HG03025 (cell line): ENCODE data around the gene MOXD1.
"Not testable (repeated sequence)": the region's sequence is repeated elsewhere in the genome, so short reads cannot be mapped to it uniquely, and the experiment has no call there.

Experiments
- ATAC-seq: cut with Tn5 transposase; IDR thresholded peaks from one replicate; pipeline ENCODE4 v1.9.1; 2021; ENCODE audit warnings: mild to moderate bottlenecking, moderate library complexity; ENCODE audit not compliant: unreplicated experiment, low FRiP score

Gene MOXD1

GRCh38 chr6:132357120-132357519 is 44.2 kb downstream of the MOXD1 start:
- no peak for ATAC-seq

- peak; percentile 69 for ATAC-seq
Measured at GRCh38 chr6:132354517-132355167, 46.6 kb downstream of the MOXD1 start.

GRCh38 chr6:132351986-132352385 is 49.3 kb downstream of the MOXD1 start:
- not testable (repeated sequence) for ATAC-seq

GRCh38 chr6:132348231-132348630 is 53.0 kb downstream of the MOXD1 start:
- no peak for ATAC-seq

- ATAC-seq: no peak
Measured at GRCh38 chr6:132344811-132345210, 56.5 kb downstream of the MOXD1 start.

GRCh38 chr6:132341646-132342045 is 59.6 kb downstream of the MOXD1 start:
- no peak for ATAC-seq

GRCh38 chr6:132334521-132334885 is 66.8 kb downstream of the MOXD1 start:
- ATAC-seq: no peak

- no peak for ATAC-seq
Measured at GRCh38 chr6:132333639-132334520, 67.4 kb downstream of the MOXD1 start.

- no peak for ATAC-seq
Measured at GRCh38 chr6:132330759-132331158, 70.5 kb downstream of the MOXD1 start.

- no peak for ATAC-seq
Measured at GRCh38 chr6:132322398-132322797, 78.9 kb downstream of the MOXD1 start.

GRCh38 chr6:132320007-132320406 is 81.3 kb downstream of the MOXD1 start:
- no peak for ATAC-seq

- ATAC-seq: no peak
Measured at GRCh38 chr6:132316970-132317369, 84.3 kb downstream of the MOXD1 start.

GRCh38 chr6:132314432-132314831 is 86.8 kb downstream of the MOXD1 start:
- no peak for ATAC-seq

GRCh38 chr6:132310921-132311320 is 90.4 kb downstream of the MOXD1 start:
- ATAC-seq: no peak

- ATAC-seq: not testable (repeated sequence)
Measured at GRCh38 chr6:132310151-132310550, 91.1 kb downstream of the MOXD1 start.

GRCh38 chr6:132304891-132305305 is 96.4 kb downstream of the MOXD1 start:
- no peak for ATAC-seq

GRCh38 chr6:132300323-132300949 is 100.8 kb downstream of the MOXD1 start:
- ATAC-seq: peak; percentile 77

GRCh38 chr6:132298344-132298949 is 102.8 kb downstream of the MOXD1 start:
- no peak for ATAC-seq

- no peak for ATAC-seq
Measured at GRCh38 chr6:132289756-132290155, 111.5 kb downstream of the MOXD1 start.

- ATAC-seq: no peak
Measured at GRCh38 chr6:132287101-132287500, 114.2 kb downstream of the MOXD1 start.
